ENCODE results near the gene SLC43A3. TPM values are rescaled to one million over a fixed set of nuclear protein-coding genes. Genes with fewer than 3 reads are reported as not detected.

The SLC43A3 gene
- total RNA-seq, 2 experiments from 2014 or later = 6.9 to 7.3 TPM

DNA sequence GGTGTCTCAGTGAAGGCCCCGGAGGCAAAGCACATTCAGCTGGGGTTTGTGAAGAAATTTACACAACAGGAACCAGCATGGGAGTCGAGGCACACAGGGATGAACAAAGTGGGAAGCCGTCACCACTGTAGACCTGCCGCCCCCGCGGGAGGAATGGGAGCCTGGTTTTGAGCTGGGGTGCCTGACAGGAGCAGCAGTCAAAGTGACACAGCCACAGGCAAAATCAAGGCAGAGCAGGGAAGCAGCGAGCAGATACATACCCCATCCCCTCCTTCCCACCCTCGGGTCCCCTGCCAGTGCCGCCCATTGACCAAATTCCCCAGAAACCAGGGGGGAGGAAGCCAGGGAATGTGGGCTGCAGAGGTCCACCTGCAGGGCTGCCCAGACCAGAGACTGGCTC, 67.9 kb downstream of the SLC43A3 start:
- Mint-ChIP-seq H3K9me3 (no peaks in the 10 kb centered on the region), H3K36me3 (ENCODE audit: low read depth) (no peaks in the 10 kb centered on the region), H3K4me1 (ENCODE audit: low read depth) (no peaks in the 10 kb centered on the region), H3K4me3 (no peak overlapping the region), H3K27ac (no peak overlapping the region), H3K27me3 (peaks cover 7% of the 10 kb centered on the region)
- H3K9me3 ChIP-seq (ENCODE audit: control insufficient read depth in 1 of 2, insufficient read depth in 1 of 2, low read length in 2 of 2) = peaks cover 0 to 4% of the 10 kb centered on the region in 2 experiments
- intact Hi-C loops (cut with DNase I, micrococcal nuclease) = loop anchor here in 1 of 2 experiments (5.0 kb wide), 1 partner anchor 73 kb away; no protein-coding TSS in a partner anchor
- H3K4me1 ChIP-seq (ENCODE audit: insufficient read depth, low read length) = no peaks in the 10 kb centered on the region
- ATAC-seq (ENCODE audit: poor library complexity) (no peak), DNase-seq (no peak)
- H3K4me3 ChIP-seq (ENCODE audit: low read length) = no peak overlapping the region
- no peaks in the 10 kb centered on the region for H3K27me3 ChIP-seq (ENCODE audit: control insufficient read depth in 1 of 2, insufficient read depth in 2 of 2, low read length in 2 of 2)
- H3K36me3 ChIP-seq (ENCODE audit: insufficient read depth, low read length) = no peaks in the 10 kb centered on the region
- ChIA-PET CTCF (no interaction called here), POLR2A (no interaction called here)
- H3K27ac ChIP-seq (ENCODE audit: low read depth in 1 of 2, low read length in 2 of 2) = no peak overlapping the region
- TF ChIP-seq, protein P1, sequence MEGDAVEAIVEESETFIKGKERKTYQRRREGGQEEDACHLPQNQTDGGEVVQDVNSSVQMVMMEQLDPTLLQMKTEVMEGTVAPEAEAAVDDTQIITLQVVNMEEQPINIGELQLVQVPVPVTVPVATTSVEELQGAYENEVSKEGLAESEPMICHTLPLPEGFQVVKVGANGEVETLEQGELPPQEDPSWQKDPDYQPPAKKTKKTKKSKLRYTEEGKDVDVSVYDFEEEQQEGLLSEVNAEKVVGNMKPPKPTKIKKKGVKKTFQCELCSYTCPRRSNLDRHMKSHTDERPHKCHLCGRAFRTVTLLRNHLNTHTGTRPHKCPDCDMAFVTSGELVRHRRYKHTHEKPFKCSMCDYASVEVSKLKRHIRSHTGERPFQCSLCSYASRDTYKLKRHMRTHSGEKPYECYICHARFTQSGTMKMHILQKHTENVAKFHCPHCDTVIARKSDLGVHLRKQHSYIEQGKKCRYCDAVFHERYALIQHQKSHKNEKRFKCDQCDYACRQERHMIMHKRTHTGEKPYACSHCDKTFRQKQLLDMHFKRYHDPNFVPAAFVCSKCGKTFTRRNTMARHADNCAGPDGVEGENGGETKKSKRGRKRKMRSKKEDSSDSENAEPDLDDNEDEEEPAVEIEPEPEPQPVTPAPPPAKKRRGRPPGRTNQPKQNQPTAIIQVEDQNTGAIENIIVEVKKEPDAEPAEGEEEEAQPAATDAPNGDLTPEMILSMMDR (IDR thresholded peaks at IDR 0.05) = no peak

DNA sequence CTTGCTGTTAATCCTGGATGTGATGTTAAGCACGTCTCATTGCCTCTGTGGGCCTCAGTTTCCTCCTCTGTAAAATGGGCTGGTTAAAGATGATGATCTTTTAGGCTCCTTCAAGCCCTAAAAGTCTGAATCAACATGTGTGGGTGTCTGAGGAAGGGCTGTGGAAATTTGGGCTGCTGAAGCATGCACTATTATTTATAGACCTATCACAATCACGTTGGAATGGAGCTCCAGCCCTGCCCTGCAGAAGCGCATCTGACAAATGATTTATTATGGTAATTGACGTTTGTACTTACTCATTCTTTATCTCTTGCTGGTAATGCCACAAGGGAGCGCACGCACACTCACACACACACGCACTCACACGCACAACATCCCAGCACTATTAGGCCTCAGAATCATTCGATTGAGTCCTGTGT, 68.4 kb downstream of the SLC43A3 start:
- Histone ChIP-seq H3K9me3 (ENCODE audit: control insufficient read depth in 1 of 2, insufficient read depth in 1 of 2, low read length in 2 of 2) (peaks cover 0 to 4% of the 10 kb centered on the region in 2 experiments), H3K4me3 (ENCODE audit: low read length) (no peak overlapping the region), H3K4me1 (ENCODE audit: insufficient read depth, low read length) (no peaks in the 10 kb centered on the region), H3K27ac (ENCODE audit: low read depth in 1 of 2, low read length in 2 of 2) (no peak overlapping the region), H3K36me3 (ENCODE audit: insufficient read depth, low read length) (no peaks in the 10 kb centered on the region), H3K27me3 (ENCODE audit: control insufficient read depth in 1 of 2, insufficient read depth in 2 of 2, low read length in 2 of 2) (no peaks in the 10 kb centered on the region)
- H3K27ac Mint-ChIP-seq = no peak overlapping the region
- POLR2A ChIA-PET = no interaction called here
- H3K4me3 Mint-ChIP-seq = no peak overlapping the region
- intact Hi-C loops (cut with DNase I, micrococcal nuclease) = loop anchor here in 1 of 2 experiments (5.0 kb wide), 1 partner anchor 74 kb away; no protein-coding TSS in a partner anchor
- TF ChIP-seq, protein P1 (IDR thresholded peaks at IDR 0.05) = no peak
- H3K9me3 Mint-ChIP-seq = no peaks in the 10 kb centered on the region
- H3K4me1 Mint-ChIP-seq (ENCODE audit: low read depth) = no peaks in the 10 kb centered on the region
- DNase-seq (no peak), ATAC-seq (ENCODE audit: poor library complexity) (no peak)
- CTCF ChIA-PET = no interaction called here
- H3K36me3 Mint-ChIP-seq (ENCODE audit: low read depth) = no peaks in the 10 kb centered on the region
- H3K27me3 Mint-ChIP-seq = peaks cover 12% of the 10 kb centered on the region

DNA sequence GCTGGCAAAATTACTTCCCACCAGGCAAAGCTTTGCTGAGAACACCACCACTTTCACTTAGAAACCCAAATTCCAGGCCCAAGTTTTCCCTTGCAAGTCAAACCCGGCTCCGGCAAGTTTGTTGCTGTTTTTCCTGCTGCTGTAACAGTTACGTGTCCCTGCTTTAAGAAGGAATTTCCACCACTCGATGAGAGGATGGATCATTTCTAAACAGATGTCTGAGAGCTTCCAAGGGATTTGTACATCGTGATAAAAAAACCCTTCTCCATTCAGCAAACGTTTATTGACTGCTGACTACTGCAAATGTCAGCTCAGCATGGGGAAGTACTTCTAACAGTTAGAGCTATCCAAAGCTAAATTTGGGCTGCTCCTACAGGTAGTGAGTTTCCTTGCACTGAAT, 69.1 kb downstream of the SLC43A3 start:
- Histone ChIP-seq H3K36me3 (ENCODE audit: insufficient read depth, low read length) (no peaks in the 10 kb centered on the region), H3K27me3 (ENCODE audit: control insufficient read depth in 1 of 2, insufficient read depth in 2 of 2, low read length in 2 of 2) (no peaks in the 10 kb centered on the region), H3K4me3 (ENCODE audit: low read length) (no peak overlapping the region), H3K4me1 (ENCODE audit: insufficient read depth, low read length) (no peaks in the 10 kb centered on the region), H3K9me3 (ENCODE audit: control insufficient read depth in 1 of 2, insufficient read depth in 1 of 2, low read length in 2 of 2) (no peaks in the 10 kb centered on the region), H3K27ac (ENCODE audit: low read depth in 1 of 2, low read length in 2 of 2) (no peak overlapping the region)
- CTCF ChIA-PET = no interaction called here
- H3K4me3 Mint-ChIP-seq = no peak overlapping the region
- TF ChIP-seq, protein P1 (IDR thresholded peaks at IDR 0.05) = no peak
- POLR2A ChIA-PET = no interaction called here
- H3K4me1 Mint-ChIP-seq (ENCODE audit: low read depth) = no peaks in the 10 kb centered on the region
- H3K27ac Mint-ChIP-seq = no peak overlapping the region
- H3K27me3 Mint-ChIP-seq = peaks cover 18% of the 10 kb centered on the region
- intact Hi-C loops (cut with DNase I, micrococcal nuclease) = loop anchor here in 1 of 2 experiments (5.0 kb wide), 1 partner anchor 74 kb away; no protein-coding TSS in a partner anchor
- no peaks in the 10 kb centered on the region for H3K36me3 Mint-ChIP-seq (ENCODE audit: low read depth)
- no peaks in the 10 kb centered on the region for H3K9me3 Mint-ChIP-seq
- ATAC-seq (ENCODE audit: poor library complexity) = no peak
- DNase-seq = no peak

All from CD4-positive, alpha-beta T cell (primary cell).